Midbrain (tissue), 1 donor: Measurements from ENCODE around the gene NOC4L.

Experiments
- DNase-seq: peaks from one replicate; lab custom pipeline; 2025; lab: John Stamatoyannopoulos, UW

The NOC4L gene

DNA sequence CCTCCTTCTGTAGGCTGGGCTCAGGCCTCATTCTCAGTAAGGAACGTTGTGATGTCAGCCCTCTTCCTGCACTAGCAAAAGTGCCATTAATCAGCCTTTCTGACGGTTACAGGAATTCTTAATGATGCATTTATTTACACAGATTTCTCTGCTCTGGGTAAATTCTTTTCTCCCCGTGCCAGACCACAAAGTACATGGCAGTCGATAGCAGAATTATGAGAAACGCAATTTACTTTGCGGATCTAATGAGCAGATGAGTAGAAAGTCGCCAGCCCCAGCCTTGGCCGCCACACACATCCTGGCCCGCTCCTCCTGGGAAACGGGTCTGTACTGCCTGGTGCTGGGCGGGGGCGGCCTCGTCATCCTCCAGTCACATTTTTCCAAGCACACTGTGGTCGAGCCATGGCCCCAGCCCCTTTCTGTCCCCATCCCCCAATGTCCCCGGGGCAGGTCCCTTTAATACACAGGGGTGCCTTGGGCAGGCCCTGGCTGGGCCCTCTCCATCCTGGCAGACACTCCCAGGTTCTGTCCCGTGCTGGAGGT is 25.9 kb downstream of the NOC4L start:
- DNase-seq: no peak

DNA sequence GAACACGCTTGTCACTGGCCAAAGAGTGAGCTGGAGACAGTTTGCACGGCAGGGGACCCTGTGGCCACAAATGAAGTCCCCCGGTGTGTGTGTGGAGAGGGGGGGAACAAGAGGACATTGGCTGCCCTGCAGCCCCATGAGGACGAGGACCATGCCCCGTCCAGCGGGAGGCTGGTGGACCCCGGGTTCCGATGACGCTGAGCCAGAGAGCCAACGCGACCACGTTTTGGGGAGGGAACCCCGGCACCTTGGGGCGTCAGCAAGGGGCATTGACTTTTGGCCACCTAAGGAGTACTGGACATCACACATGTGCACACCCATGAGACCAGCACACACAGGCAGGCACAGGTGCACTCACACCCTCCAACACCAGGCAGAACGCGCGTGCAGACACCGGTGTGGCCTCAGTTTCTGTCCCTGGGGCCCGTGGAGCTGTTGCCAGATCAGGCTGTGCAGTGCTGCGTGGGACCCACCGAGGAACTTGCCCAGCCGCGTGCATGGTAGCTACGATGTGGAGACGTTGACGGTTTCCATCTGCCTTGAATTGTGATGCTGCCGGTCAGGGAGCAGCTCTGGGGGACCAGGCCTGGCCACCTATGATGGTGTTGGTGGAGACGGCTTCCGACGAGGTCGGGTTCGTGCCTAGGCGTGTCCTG is 26.5 kb downstream of the NOC4L start:
- DNase-seq: no peak

- no peak for DNase-seq
Observed at GRCh38 chr12:132171293-132171967, 27.2 kb downstream of the NOC4L start.

- DNase-seq: no peak
Observed at GRCh38 chr12:132171968-132172521, 27.8 kb downstream of the NOC4L start.

- no peak for DNase-seq
Observed at GRCh38 chr12:132172619-132173018, 28.4 kb downstream of the NOC4L start.

DNA sequence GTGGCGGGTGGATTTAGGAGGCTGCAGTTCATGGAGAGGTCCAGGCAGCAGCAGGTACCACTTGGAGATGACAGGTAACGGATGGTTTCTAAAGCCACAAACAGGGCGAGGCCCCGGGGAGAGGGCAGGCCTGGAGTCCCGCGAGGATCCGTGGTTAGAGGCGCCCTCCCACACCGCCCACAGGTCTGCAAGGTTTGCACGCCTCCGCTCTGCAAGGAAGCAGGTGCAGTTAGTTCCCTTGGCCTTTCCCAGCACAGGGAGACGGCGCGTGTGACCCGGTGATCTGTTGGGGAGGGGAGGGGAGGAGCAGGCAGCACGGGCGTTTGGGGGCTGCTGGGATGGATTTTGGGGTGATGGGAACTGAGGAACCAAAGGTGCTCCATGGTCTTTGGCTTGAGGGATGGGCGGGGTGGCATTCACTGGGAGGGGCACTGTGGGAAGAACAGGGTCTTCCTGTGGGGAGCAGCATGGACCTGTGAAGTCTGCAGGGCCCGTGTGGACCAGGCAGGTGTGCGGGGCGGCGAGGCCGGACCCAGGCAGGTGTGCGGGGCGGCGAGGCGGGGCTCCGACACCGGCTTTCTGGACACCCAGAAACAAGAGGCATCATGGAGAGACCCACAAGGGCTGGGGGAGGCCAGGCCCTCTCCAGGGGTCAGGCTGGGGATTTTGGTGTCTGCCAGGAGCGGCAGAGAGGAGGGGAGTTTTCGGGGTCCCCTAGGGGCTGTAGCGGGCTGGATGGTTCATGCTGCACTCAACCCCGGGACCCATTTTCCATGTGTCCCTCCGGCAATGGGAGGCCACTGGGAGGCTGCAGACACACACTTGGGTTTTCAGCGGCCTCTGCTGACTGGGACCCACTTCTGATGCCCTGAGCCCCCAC is 29.1 kb downstream of the NOC4L start:
- no peak for DNase-seq

DNA sequence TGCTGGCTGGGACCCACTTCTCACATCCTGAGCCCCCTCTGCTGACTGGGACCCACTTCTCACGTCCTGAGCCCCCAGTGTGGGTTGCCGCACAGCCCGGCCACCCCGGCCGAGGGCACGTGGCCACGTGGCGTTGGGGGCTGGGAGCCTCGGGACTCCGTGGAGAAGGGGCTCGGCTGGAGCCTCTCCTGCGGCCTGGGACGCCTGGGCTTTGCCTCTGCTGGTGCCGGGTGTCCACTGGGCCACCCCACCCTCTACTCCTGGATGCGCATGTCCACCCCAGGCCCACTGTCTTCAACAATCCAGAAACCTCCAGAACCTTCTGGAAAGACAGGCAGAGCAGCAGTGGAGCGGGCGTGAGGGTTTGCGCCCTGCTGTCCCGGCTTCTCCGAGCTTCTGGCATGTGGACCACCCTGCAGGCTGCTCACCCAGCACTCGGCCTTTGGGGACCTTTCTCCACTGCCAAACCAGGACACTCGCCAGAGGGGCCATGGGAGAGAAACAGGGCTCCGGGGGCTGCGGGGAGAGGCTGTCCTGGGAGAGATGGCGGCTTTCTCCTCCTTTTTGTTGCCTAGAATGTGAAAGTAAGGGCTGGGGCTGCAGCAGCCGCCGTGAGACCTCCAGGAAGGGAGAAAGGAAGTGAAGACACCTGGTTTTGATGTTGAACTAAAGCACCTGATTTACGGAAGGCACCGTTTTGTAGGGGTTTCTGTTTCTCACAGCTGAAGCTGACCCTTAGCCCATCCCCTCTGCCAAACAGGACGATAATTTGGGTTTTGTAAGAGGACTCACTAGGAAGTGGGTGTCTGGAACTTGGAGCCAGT is 30.0 kb downstream of the NOC4L start:
- no peak for DNase-seq

- no peak for DNase-seq
Observed at GRCh38 chr12:132174839-132175490, 30.7 kb downstream of the NOC4L start.

- DNase-seq: no peak
Observed at GRCh38 chr12:132175496-132176384, 31.5 kb downstream of the NOC4L start.

DNA sequence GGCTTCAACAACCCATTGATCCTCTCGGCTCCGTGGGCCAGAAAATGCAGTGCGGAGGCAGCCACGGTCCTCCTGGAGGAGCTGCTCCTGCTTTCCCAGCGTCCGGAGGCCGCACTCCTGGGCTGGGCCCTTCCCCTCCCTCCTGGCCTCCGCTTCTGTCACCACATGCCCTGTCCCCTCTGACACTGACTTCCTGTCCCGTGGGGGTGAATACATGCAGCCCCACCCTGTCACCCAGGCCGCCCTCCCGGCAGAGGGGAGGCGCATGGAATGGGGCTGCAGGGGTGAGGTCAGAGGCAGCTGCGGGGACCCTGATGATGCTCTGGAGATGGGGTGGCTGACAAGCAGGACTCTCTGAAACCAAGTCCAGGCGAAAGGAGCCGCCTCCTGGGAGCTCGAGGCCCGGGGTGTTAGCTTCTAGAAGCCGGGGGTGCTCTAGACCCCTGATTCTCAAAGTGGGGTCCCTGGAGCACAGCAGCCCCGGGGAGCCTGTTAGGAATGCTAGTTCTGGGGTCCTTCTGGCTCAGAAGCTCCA is 32.2 kb downstream of the NOC4L start:
- DNase-seq: no peak

- no peak for DNase-seq
Observed at GRCh38 chr12:132176920-132177551, 32.8 kb downstream of the NOC4L start.

- DNase-seq: no peak
Observed at GRCh38 chr12:132178316-132178715, 34.1 kb downstream of the NOC4L start.

DNA sequence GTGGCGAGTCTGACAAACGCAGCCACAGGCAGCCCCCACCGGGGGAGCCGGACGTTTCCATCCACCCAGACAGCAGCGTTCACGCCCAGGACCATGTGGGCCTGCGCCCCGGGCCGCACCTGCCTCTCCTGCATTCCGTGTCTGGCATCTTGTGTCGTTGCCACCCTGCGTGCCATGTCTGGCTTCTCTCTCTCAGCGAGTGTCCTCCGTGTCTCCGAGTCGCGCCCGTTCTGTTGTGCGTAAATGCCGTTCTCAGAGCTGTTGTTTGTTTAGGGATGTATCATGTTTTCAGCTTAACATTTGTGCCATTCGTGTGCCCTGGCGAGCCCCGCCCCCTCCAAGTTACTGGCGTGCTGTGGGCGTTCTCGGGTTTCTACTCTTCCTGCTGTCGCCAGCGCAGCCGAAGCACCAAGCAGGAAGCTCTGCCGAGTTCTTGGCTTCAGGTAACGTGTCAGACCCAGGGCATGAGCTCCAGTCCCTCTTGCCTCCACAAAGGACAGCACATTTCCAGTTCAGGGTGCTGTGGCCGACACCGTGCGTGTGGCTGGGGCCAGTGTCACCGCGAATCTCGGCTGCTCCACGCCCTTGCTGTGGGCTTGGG is 34.6 kb downstream of the NOC4L start:
- DNase-seq: no peak

DNA sequence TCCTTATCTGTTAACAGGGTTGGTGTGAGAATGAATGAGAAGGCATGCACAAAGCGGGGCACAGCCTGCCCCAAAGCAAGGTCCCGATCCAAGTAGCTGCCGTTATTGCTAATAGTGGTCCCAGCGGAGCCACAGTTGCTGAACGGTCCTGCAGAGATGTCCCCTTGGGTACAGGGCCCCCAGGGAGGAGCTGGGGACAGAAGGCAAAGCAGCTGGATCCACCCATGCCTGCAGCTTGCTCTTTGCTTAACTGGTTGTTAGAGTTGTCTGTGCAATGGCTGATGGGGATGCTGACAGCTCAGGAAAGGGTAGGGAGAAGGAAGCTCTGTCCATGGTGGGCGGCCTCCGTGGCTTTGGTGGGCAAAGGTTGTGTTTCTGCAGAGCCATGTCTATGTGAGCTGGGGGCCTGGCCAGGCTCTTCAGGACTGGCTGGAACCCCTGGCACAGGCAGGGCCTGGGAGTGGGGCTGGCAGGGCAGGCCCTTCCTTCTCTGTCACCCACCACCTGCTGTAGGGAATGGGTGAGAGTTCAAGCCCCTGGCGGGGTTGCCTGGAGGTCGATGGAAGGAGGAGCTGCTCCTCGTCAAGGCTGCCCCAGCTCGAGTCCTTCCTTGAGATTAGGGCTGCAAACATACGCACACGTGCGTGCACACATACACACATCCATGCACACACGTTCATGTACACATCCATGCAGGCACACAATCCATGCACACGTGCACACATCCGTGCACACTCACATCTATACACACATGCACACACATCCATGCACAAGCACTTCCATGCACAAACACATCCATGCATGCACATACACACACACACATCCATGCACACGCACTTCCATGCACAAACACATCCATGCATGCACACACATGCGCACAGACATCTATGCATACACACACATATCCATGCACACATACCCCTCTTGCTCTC is 35.4 kb downstream of the NOC4L start:
- no peak for DNase-seq

GRCh38 chr12:132180648-132181546 is 36.6 kb downstream of the NOC4L start:
- no peak for DNase-seq

- DNase-seq: no peak
Observed at GRCh38 chr12:132181570-132182200, 37.4 kb downstream of the NOC4L start.
